Measurements from ENCODE around the gene TOMT. TPM values are rescaled to one million over a fixed set of nuclear protein-coding genes. Genes with fewer than 3 reads are reported as not detected.
"Not testable (repeated sequence)": the region's sequence is repeated elsewhere in the genome, so short reads cannot be mapped to it uniquely, and the experiment has no call there.

TOMT gene
- total RNA-seq, 4 donors from 2014 or later = not detected

- no peak for TF ChIP-seq CTCF (IDR thresholded peaks at IDR 0.05; ENCODE audit: low read depth)
These were observed 20.2 kb downstream of the TOMT start for GRCh38 chr11:72125956-72126355.

GRCh38 chr11:72127923-72128322 lies 22.2 kb downstream of the TOMT start:
- no peak for TF ChIP-seq CTCF (IDR thresholded peaks at IDR 0.05; ENCODE audit: low read depth)

- no peak for TF ChIP-seq CTCF (IDR thresholded peaks at IDR 0.05; ENCODE audit: low read depth)
These were observed 23.7 kb downstream of the TOMT start for GRCh38 chr11:72129381-72129780.

- TF ChIP-seq CTCF (IDR thresholded peaks at IDR 0.05; ENCODE audit: low read depth) = no peak
These were observed 26.9 kb downstream of the TOMT start for GRCh38 chr11:72132646-72133045.

GRCh38 chr11:72135473-72135872 lies 29.7 kb downstream of the TOMT start, which contains the start of gene FOLR3:
FOLR3 (plus strand) TSS chr11:72135725; CDS start chr11:72135953, 228 bp downstream.
- TF ChIP-seq CTCF (IDR thresholded peaks at IDR 0.05; ENCODE audit: low read depth) = not testable (repeated sequence)

- no peak for TF ChIP-seq CTCF (IDR thresholded peaks at IDR 0.05; ENCODE audit: low read depth)
These were observed 30.4 kb downstream of the TOMT start for GRCh38 chr11:72135891-72136683.

GRCh38 chr11:72136684-72137262 lies 31.0 kb downstream of the TOMT start:
- TF ChIP-seq CTCF (IDR thresholded peaks at IDR 0.05; ENCODE audit: low read depth) = no peak
